ENCODE measurements around the gene KCNQ5.

KCNQ5 gene

DNA sequence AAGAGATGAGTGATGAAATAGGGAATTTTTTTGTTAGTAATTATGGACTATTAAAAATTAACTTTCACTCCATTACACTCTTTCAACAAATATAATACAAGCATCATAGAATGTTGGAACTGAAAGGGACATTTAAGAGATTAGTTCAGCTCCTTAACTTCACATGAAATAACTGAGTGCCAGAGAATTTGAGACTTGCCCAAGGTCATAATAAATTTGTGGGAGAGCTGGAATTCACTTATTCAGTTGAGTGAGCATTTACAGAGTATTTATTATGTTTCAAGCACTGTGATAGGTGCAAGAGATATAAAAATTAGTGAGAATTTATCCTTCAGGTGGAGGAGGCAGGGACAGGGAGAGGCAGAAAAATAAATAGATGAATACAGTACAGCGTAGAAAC is 154.6 kb downstream of the KCNQ5 start:
- no peak overlapping the region for H3K14ac ChIP-seq (ENCODE audit: low read length)
- no peak overlapping the region for H3K9ac ChIP-seq (ENCODE audit: low read depth, low read length, poor library complexity)
- H4K91ac ChIP-seq (ENCODE audit: low read depth, low read length, poor library complexity) = no peak overlapping the region
- H3K4me2 ChIP-seq (ENCODE audit: insufficient read depth, low read length, poor library complexity, severe bottlenecking) = no peak overlapping the region
- H3K4me3 ChIP-seq (ENCODE audit: low read length in 2 of 2) = no peak overlapping the region
- no peak overlapping the region for H2AK5ac ChIP-seq (ENCODE audit: low read depth, low read length)
- no peaks in the 10 kb centered on the region for H3K9me3 ChIP-seq (replicated peaks in 1 of 2; ENCODE audit: control insufficient read depth in 2 of 2, insufficient read depth in 1 of 2, low read depth in 1 of 2, low read length in 2 of 2)
- no peaks in the 10 kb centered on the region for H3K79me1 ChIP-seq (ENCODE audit: low read depth, low read length)
- H2AFZ ChIP-seq (ENCODE audit: low read length) = no peak overlapping the region
- no peak overlapping the region for H2BK5ac ChIP-seq (ENCODE audit: low read length)
- H3K23ac ChIP-seq (ENCODE audit: low read depth, low read length, poor library complexity) = no peak overlapping the region
- no CpG with 5 or more reads among the region's 1 CpG for WGBS, 2 donors (ENCODE audit: extremely low coverage in 2 of 2, insufficient read length in 2 of 2, insufficient replicate concordance in 1 of 2)
- no peak overlapping the region for H3K27ac ChIP-seq (replicated peaks; ENCODE audit: low read length)
- H2BK120ac ChIP-seq (ENCODE audit: low read depth, low read length) = no peak overlapping the region
- no peak overlapping the region for H2BK12ac ChIP-seq (ENCODE audit: low read length)
- H2BK15ac ChIP-seq (ENCODE audit: low read length) = no peak overlapping the region
- H3K36me3 ChIP-seq (replicated peaks in 1 of 2; ENCODE audit: control insufficient read depth in 2 of 2, insufficient read depth in 2 of 2, low read length in 2 of 2) = no peaks in the 10 kb centered on the region
- no peak overlapping the region for H3K4ac ChIP-seq (ENCODE audit: low read length)
- H3K27me3 ChIP-seq (ENCODE audit: control insufficient read depth in 3 of 3, insufficient read depth in 3 of 3, low read depth in 1 of 3, low read length in 3 of 3) = no peaks in the 10 kb centered on the region
- DNase-seq (ENCODE audit: low spot score) = no peak
- no peak overlapping the region for H4K8ac ChIP-seq (ENCODE audit: low read depth, low read length)
- no peaks in the 10 kb centered on the region for H3K4me1 ChIP-seq (ENCODE audit: control insufficient read depth in 2 of 2, insufficient read depth in 1 of 2, low read depth in 1 of 2, low read length in 2 of 2)
- no peak overlapping the region for H3K18ac ChIP-seq (ENCODE audit: low read length)

- Histone ChIP-seq H2BK15ac (ENCODE audit: low read length) (no peak overlapping the region), H3K79me1 (ENCODE audit: low read depth, low read length) (no peaks in the 10 kb centered on the region), H4K8ac (ENCODE audit: low read depth, low read length) (no peak overlapping the region), H3K36me3 (replicated peaks in 1 of 2; ENCODE audit: control insufficient read depth in 2 of 2, insufficient read depth in 2 of 2, low read length in 2 of 2) (no peaks in the 10 kb centered on the region), H3K9me3 (replicated peaks in 1 of 2; ENCODE audit: control insufficient read depth in 2 of 2, insufficient read depth in 1 of 2, low read depth in 1 of 2, low read length in 2 of 2) (no peaks in the 10 kb centered on the region), H3K9ac (ENCODE audit: low read depth, low read length, poor library complexity) (no peak overlapping the region), H3K14ac (ENCODE audit: low read length) (no peak overlapping the region), H3K27me3 (ENCODE audit: control insufficient read depth in 3 of 3, insufficient read depth in 3 of 3, low read depth in 1 of 3, low read length in 3 of 3) (no peaks in the 10 kb centered on the region), H3K4me1 (ENCODE audit: control insufficient read depth in 2 of 2, insufficient read depth in 1 of 2, low read depth in 1 of 2, low read length in 2 of 2) (no peaks in the 10 kb centered on the region), H2AFZ (ENCODE audit: low read length) (no peak overlapping the region), H2BK120ac (ENCODE audit: low read depth, low read length) (no peak overlapping the region), H3K4me3 (ENCODE audit: low read length in 2 of 2) (no peak overlapping the region), H2AK5ac (ENCODE audit: low read depth, low read length) (no peak overlapping the region), H2BK12ac (ENCODE audit: low read length) (no peak overlapping the region), H3K27ac (replicated peaks; ENCODE audit: low read length) (no peak overlapping the region), H3K4me2 (ENCODE audit: insufficient read depth, low read length, poor library complexity, severe bottlenecking) (no peak overlapping the region), H2BK5ac (ENCODE audit: low read length) (no peak overlapping the region), H3K23ac (ENCODE audit: low read depth, low read length, poor library complexity) (no peak overlapping the region), H4K91ac (ENCODE audit: low read depth, low read length, poor library complexity) (no peak overlapping the region), H3K18ac (ENCODE audit: low read length) (no peak overlapping the region), H3K4ac (ENCODE audit: low read length) (no peak overlapping the region)
- DNase-seq (ENCODE audit: low spot score) = no peak
Measured at GRCh38 chr6:72781624-72782023, 159.8 kb downstream of the KCNQ5 start.

DNA sequence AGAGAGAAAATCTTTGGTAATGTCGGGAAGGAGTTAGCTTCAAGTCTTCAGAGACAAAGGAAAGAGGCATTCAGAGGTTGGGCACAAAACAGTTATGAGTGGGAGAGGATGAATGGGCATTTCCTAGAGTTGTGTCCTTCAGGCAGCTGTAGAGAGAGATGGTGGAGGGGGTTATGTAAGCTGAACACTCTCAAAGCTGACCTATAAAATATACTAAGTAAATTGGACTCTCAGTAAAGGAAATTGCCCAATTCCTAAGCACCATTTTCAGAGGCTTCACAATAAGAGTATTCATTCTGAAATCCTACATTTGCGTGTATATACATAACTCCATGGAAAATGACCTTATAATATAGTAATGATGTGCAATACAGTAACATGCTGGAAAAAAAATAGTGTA is 161.2 kb downstream of the KCNQ5 start:
- no peak overlapping the region for H3K27ac ChIP-seq (replicated peaks; ENCODE audit: low read length)
- no peak overlapping the region for H2BK120ac ChIP-seq (ENCODE audit: low read depth, low read length)
- H3K36me3 ChIP-seq (replicated peaks in 1 of 2; ENCODE audit: control insufficient read depth in 2 of 2, insufficient read depth in 2 of 2, low read length in 2 of 2) = no peaks in the 10 kb centered on the region
- no peak overlapping the region for H4K91ac ChIP-seq (ENCODE audit: low read depth, low read length, poor library complexity)
- no peaks in the 10 kb centered on the region for H3K9me3 ChIP-seq (replicated peaks in 1 of 2; ENCODE audit: control insufficient read depth in 2 of 2, insufficient read depth in 1 of 2, low read depth in 1 of 2, low read length in 2 of 2)
- no CpG with 5 or more reads among the region's 2 CpGs for WGBS, 2 donors (ENCODE audit: extremely low coverage in 2 of 2, insufficient read length in 2 of 2, insufficient replicate concordance in 1 of 2)
- no peak overlapping the region for H4K8ac ChIP-seq (ENCODE audit: low read depth, low read length)
- no peak overlapping the region for H3K4ac ChIP-seq (ENCODE audit: low read length)
- no peak overlapping the region for H2BK12ac ChIP-seq (ENCODE audit: low read length)
- H2BK15ac ChIP-seq (ENCODE audit: low read length) = no peak overlapping the region
- no peak overlapping the region for H2AFZ ChIP-seq (ENCODE audit: low read length)
- no peak overlapping the region for H3K23ac ChIP-seq (ENCODE audit: low read depth, low read length, poor library complexity)
- H2AK5ac ChIP-seq (ENCODE audit: low read depth, low read length) = no peak overlapping the region
- no peak overlapping the region for H3K18ac ChIP-seq (ENCODE audit: low read length)
- no peaks in the 10 kb centered on the region for H3K79me1 ChIP-seq (ENCODE audit: low read depth, low read length)
- no peak overlapping the region for H3K14ac ChIP-seq (ENCODE audit: low read length)
- H3K27me3 ChIP-seq (ENCODE audit: control insufficient read depth in 3 of 3, insufficient read depth in 3 of 3, low read depth in 1 of 3, low read length in 3 of 3) = no peaks in the 10 kb centered on the region
- DNase-seq (ENCODE audit: low spot score) = no peak
- no peak overlapping the region for H2BK5ac ChIP-seq (ENCODE audit: low read length)
- H3K4me1 ChIP-seq (ENCODE audit: control insufficient read depth in 2 of 2, insufficient read depth in 1 of 2, low read depth in 1 of 2, low read length in 2 of 2) = peaks cover 0 to 3% of the 10 kb centered on the region in 2 donors
- H3K4me2 ChIP-seq (ENCODE audit: insufficient read depth, low read length, poor library complexity, severe bottlenecking) = no peak overlapping the region
- no peak overlapping the region for H3K4me3 ChIP-seq (ENCODE audit: low read length in 2 of 2)
- H3K9ac ChIP-seq (ENCODE audit: low read depth, low read length, poor library complexity) = no peak overlapping the region

DNA sequence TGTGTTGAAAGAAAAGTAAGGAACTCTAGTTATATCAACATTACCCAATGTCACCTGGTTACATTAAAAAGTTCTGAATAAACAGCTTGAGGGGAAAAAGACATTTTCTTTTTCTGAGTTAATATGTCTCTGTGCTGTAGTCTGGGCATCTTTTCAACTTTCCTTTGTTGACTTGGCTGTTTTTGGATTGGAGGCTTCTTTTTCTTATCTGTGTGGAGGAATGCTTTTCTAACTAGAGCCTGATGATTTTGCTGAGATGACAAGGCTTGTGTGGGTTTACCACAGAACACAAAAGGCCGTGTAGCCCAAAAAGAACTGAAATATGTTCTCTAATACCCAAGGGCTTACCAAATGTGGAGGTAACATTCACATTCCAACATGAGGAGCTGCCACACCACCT is 161.8 kb downstream of the KCNQ5 start:
- Histone ChIP-seq H4K91ac (ENCODE audit: low read depth, low read length, poor library complexity) (no peak overlapping the region), H2AFZ (ENCODE audit: low read length) (no peak overlapping the region), H2AK5ac (ENCODE audit: low read depth, low read length) (no peak overlapping the region), H3K4me3 (ENCODE audit: low read length in 2 of 2) (no peak overlapping the region), H3K18ac (ENCODE audit: low read length) (no peak overlapping the region), H3K4me1 (ENCODE audit: control insufficient read depth in 2 of 2, insufficient read depth in 1 of 2, low read depth in 1 of 2, low read length in 2 of 2) (peaks cover 0 to 3% of the 10 kb centered on the region in 2 donors), H2BK120ac (ENCODE audit: low read depth, low read length) (no peak overlapping the region), H2BK5ac (ENCODE audit: low read length) (no peak overlapping the region), H4K8ac (ENCODE audit: low read depth, low read length) (no peak overlapping the region), H3K79me1 (ENCODE audit: low read depth, low read length) (no peaks in the 10 kb centered on the region), H3K4ac (ENCODE audit: low read length) (no peak overlapping the region), H3K36me3 (replicated peaks in 1 of 2; ENCODE audit: control insufficient read depth in 2 of 2, insufficient read depth in 2 of 2, low read length in 2 of 2) (no peaks in the 10 kb centered on the region), H3K9me3 (replicated peaks in 1 of 2; ENCODE audit: control insufficient read depth in 2 of 2, insufficient read depth in 1 of 2, low read depth in 1 of 2, low read length in 2 of 2) (no peaks in the 10 kb centered on the region), H3K27me3 (ENCODE audit: control insufficient read depth in 3 of 3, insufficient read depth in 3 of 3, low read depth in 1 of 3, low read length in 3 of 3) (no peaks in the 10 kb centered on the region), H3K14ac (ENCODE audit: low read length) (no peak overlapping the region), H3K4me2 (ENCODE audit: insufficient read depth, low read length, poor library complexity, severe bottlenecking) (no peak overlapping the region), H2BK15ac (ENCODE audit: low read length) (no peak overlapping the region), H3K9ac (ENCODE audit: low read depth, low read length, poor library complexity) (no peak overlapping the region), H3K27ac (replicated peaks; ENCODE audit: low read length) (no peak overlapping the region), H3K23ac (ENCODE audit: low read depth, low read length, poor library complexity) (no peak overlapping the region), H2BK12ac (ENCODE audit: low read length) (no peak overlapping the region)
- WGBS, 2 donors (ENCODE audit: extremely low coverage in 2 of 2, insufficient read length in 2 of 2, insufficient replicate concordance in 1 of 2) = no CpG with 5 or more reads among the region's 1 CpG
- no peak for DNase-seq (ENCODE audit: low spot score)
